GM21526 (cell line): ENCODE data around the gene NTM.
"Not testable (repeated sequence)": the region's sequence is repeated elsewhere in the genome, so short reads cannot be mapped to it uniquely, and the experiment has no call there.

Source experiments
- ATAC-seq: cut with Tn5 transposase; IDR thresholded peaks from one replicate; pipeline ENCODE4 v1.9.1; 2021; ENCODE audit warnings: moderate library complexity; ENCODE audit not compliant: unreplicated experiment, low FRiP score

NTM gene

DNA sequence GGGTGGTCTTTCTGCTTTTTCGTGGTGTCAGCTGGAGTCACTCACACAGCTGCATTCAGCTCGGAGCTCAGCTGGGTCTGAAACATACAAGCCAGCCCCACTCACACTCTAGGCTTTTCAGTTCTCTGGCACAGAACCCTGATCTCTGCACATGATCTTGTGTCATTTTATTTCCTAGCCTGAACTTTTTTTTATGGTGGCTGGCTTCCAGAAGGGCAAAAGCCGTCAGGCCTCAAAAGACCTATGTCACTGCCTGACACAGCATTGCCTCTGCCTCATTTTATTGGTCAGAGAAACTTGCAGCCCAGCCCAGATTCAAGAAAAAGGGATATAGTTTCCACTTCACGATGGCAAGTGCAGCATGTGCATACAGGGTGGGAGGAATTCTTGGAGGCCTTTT, 117.8 kb downstream of the NTM start:
- no peak for ATAC-seq

- no peak for ATAC-seq
These were observed 121.1 kb downstream of the NTM start for GRCh38 chr11:131491503-131491902.

GRCh38 chr11:131495423-131495822, 125.0 kb downstream of the NTM start:
- ATAC-seq: no peak

DNA sequence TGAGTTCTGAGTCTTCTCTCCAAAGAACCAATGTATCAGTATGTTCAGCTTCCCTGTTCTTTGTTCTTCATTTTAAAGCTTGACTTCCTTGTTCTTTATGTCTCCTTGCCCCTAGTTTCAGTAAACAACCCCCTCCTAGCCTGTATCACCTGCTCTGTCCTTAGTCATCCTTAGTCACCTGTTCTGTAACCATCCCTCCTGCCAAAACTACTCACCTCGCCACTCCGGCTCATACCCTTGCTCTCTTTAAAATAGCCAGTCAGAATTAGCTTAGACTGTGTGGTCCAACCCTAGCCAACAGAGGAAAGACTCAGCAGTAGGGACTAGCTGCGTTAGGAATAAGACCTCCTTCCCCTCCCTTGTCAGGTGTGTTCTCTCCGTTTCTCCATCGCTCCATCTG, 127.3 kb downstream of the NTM start:
- ATAC-seq: not testable (repeated sequence)

DNA sequence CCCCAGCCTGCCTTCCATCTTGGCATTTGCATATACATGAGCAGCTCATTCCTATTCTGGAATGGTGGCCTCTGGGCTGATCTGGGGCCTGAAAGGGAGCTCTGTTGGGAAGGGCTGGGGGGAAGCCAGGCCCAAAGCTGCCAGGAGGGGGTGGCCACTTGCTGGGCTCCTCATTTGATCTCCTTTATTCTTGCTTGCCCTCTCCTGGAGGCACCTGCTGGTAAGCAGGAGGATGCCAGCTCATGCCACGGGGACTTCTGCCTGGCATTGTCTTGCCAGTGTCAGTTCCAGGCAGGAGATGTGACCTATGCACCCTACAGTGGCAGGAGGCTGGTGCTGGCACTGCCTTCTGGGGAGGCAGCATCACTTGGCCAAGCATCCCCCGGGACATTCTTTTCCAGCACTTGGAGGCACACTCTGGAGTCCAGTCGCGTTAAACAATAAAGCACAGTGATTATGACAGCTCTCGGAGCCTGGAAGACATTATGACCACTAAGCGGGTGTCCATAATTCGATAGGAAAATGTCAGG, 128.3 kb downstream of the NTM start:
- ATAC-seq: no peak

- ATAC-seq: no peak
These were observed 128.8 kb downstream of the NTM start for GRCh38 chr11:131499199-131499598.

GRCh38 chr11:131503017-131503416, 132.6 kb downstream of the NTM start:
- no peak for ATAC-seq

DNA sequence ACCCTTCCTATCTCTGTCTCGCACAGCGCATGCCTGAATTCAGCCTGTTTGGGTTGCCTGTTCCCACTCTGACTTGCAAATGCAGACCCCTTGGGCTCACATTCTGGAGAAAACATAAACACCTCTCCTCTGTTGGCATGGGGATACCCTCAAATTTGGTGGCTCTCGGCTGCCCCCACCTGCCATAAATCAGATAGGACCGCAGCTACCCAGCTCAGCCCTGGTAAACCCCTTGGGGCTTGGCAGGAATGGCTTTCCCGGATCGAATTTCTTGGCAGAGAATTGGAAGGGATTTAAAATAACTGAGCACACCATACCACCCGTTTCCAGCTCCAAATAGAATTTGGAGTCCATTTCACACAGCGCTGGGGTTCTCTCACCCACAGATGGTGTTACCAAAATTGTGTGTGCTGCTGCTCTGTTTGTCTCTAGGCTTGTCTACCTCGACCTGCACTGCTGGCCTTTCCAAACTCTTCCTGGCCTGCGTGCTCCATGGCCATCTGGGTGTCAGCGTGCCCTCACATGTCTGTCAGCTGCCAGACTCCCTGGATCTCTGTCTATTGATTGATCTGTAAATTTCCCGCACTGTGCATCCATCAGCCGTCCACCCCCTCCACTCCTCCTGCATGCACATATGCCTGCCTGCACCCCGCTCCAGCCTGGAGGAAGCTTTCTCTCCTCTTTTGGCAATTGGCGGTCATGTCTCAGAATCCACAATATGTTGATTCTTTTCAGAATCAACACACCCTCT, 134.0 kb downstream of the NTM start:
- no peak for ATAC-seq

DNA sequence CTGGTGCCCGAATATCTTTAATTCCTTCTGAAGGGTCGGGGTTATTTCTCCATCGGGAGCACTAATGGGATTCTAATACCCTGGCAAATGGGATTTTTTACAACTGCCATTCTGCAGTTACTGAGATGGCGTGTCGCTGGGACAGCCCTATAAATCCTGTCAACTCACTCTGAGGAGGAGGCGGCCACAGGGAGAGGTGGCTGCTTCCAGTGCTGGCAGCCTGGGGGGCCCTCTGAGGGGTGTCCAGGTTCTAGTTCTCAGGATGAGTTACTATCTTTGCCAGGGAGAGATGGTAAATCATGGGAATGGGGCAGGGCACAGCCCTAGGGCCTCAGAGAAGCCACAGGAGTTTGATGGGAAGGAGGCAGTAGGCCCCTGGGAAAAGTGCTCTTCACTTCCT, 135.9 kb downstream of the NTM start:
- ATAC-seq: no peak

GRCh38 chr11:131510662-131511061, 140.2 kb downstream of the NTM start:
- no peak for ATAC-seq

- peak; percentile 70 for ATAC-seq
These were observed 141.4 kb downstream of the NTM start for GRCh38 chr11:131511794-131512193.

DNA sequence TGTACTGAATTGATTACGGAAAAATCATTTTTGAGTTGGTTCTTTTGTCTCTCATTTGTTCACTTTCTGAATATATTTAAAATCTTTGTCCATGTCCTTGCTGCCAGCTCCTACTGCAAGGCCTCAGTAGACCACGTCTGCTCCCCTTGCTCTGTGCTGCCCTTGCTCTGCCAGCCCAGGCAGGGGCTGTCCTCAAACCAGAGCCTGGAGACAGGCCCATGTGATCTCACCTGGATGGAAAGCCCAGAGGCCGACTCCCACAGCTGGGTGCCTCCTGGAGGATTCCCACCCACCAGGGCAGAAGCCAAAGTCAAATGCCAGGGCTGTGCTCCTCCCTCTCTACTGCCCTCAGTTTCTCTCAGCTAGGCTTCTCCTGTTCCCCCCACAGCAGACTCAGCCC, 141.8 kb downstream of the NTM start:
- ATAC-seq: no peak

GRCh38 chr11:131514062-131514461, 143.6 kb downstream of the NTM start:
- ATAC-seq: no peak

DNA sequence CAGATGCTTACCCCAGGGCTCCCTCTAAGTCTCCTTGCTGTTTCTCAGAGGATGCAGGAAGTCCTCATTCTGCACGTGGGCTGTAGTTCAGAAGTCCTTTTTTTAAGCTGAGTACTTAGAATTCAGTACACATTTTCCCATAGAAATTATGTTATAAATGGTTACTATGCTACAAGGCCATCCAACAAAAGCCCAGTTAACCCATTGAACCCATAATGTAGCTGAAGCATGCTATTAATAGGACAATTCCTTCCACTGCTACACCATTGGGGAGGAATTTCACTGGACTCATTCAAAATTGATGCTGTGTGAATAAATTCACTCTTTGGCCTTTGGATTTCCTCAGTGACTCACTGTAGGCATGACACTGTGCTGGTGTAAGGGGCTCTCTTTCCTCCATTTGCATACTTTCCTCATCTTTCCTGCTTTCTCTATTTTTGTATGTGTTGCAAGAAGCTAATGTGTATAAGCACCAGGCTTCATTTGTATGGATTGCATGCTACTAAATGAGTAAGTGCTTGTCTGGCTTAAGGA, 148.0 kb downstream of the NTM start:
- ATAC-seq: no peak

DNA sequence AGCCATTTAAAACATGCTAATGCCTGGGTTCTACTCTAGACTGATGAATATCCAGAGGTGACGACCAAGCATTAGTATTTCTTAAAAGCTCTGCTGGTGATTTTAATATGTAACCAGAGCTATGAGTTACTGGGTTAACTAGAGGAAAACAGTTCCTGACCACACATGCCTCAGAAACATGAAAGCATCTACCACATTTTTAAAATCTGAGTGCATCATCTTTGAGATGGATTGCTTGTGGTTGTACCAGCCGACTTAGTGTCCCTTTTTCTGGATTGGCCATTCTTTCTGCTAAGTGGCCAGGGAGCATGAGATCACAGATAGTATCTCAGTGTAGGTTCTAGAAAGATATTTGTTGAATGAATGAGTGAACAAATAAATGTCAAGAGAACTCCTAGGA, 152.4 kb downstream of the NTM start:
- no peak for ATAC-seq

- ATAC-seq: no peak
These were observed 160.0 kb downstream of the NTM start for GRCh38 chr11:131530407-131530806.

GRCh38 chr11:131533149-131533548, 162.7 kb downstream of the NTM start:
- no peak for ATAC-seq

- ATAC-seq: no peak
These were observed 163.6 kb downstream of the NTM start for GRCh38 chr11:131533998-131534397.

GRCh38 chr11:131534611-131535010, 164.2 kb downstream of the NTM start:
- no peak for ATAC-seq

DNA sequence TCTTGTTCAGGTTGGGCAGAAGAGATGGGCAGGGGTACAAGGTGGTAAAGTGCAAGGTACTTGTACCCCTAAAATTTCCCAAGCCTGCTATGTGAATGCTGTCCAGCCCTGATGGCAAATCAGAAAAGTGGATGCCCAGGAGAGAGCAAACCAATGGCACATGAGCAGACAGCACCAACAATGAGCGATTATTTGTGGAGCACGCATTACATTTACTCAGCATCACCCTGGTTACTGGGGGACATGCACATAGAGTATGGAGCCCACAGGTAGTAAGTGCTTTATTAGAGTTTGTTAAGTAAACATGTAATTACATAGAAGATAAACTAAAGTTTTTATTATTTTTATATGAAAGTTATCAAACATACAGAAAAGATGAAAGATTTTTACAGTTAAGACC, 165.7 kb downstream of the NTM start:
- ATAC-seq: no peak

DNA sequence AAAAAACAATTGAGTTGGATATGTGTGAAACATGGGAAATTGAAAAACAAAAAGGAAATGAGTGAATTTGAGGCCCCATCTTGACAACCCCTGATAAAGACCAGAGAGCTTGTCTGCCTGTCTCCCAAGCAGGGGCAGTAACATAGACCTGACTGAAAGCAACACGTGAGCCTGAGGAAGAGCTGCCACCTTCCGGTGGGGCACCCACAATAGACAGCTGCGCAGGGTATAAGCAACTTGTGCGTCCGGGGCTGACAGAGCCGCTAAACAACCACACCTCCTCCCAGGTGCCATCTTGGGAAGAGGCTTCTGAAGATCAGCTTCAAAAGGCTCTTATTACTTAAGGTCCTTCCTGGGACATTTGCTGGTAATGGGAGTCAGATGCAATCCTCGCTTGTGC, 166.8 kb downstream of the NTM start:
- ATAC-seq: no peak

- no peak for ATAC-seq
These were observed 167.3 kb downstream of the NTM start for GRCh38 chr11:131537748-131538147.
